A549 (cell line): ENCODE results near the gene NDUFA8. TPM values are rescaled to one million over a fixed set of nuclear protein-coding genes. Genes with fewer than 3 reads are reported as not detected.

Experiments used
- ATAC-seq, 2 experiments: fragments of 200-7000 bp in 1 of 2; fragments of >200 bp in 1 of 2; cut with Nextera tagmentation in 1 of 2; cut with Tn5 transposase in 1 of 2; 3 replicates each; pipeline versions ENCODE4 v1.8.0 to v1.9.1; 2018 to 2020; ENCODE audit warnings: mild to moderate bottlenecking in 1 of 2, moderate library complexity in 1 of 2
- CTCF ChIA-PET: fragments of 300-600 bp; sonication (Branson Sonifier 250); formaldehyde crosslinking; extraction: SDS; loops from one replicate; lab custom pipeline; 2021; ENCODE audit warnings: antibody characterized with exemption, inconsistent platforms; lab: Yijun Ruan, JAX
- POLR2A ChIA-PET: fragments of 350-600 bp; formaldehyde crosslinking; extraction: SDS; loops from one replicate; lab custom pipeline; 2021; ENCODE audit warnings: antibody characterized with exemption, inconsistent platforms; lab: Yijun Ruan, JAX
- DNase-seq, 2 experiments: peaks; one replicate each; pipeline versions ENCODE4 v3.0.0 to v3.0.0-alpha.2; 2011 to 2016; ENCODE audit warnings: low read depth in 1 of 2, low spot score in 1 of 2
- FAIRE-seq: peaks from 2 replicates; lab custom pipeline; 2011; peaks lifted over from hg19 to GRCh38; lab: Jason Lieb, UNC
- H3K27ac ChIP-seq, 2 experiments: fragments of >200 bp; sonication (Bioruptor Twin); formaldehyde crosslinking; 3 replicates each; pipeline ENCODE4 v1.5.1; 2016 to 2017
- H3K4me1 ChIP-seq: fragments of >200 bp; sonication (Bioruptor Twin); formaldehyde crosslinking; 3 replicates; pipeline ENCODE4 v1.6.1; 2016
- H3K4me2 ChIP-seq: fragments of >200 bp; sonication (Bioruptor Twin); formaldehyde crosslinking; 3 replicates; pipeline ENCODE4 v1.6.1; 2016
- H3K4me3 ChIP-seq: fragments of >200 bp; sonication (Bioruptor Twin); formaldehyde crosslinking; 3 replicates; pipeline ENCODE4 v1.5.1; 2016
- H3K9me3 ChIP-seq: fragments of >200 bp; sonication (Bioruptor Twin); formaldehyde crosslinking; 3 replicates; pipeline ENCODE4 v1.6.1; 2016
- CTCF ChIP-seq: fragments of >200 bp; sonication (Bioruptor Twin); formaldehyde crosslinking; IDR thresholded peaks from 3 replicates; pipeline ENCODE4 v1.5.1; 2016
- HDAC2 ChIP-seq: fragments of 200-600 bp; sonication (generic); IDR thresholded peaks from 2 replicates; pipeline ENCODE4 v1.6.1; 2016
- JUNB ChIP-seq: fragments of >200 bp; sonication (Bioruptor Twin); formaldehyde crosslinking; IDR thresholded peaks from 2 replicates; pipeline ENCODE4 v1.6.1; 2016
- MAX ChIP-seq: IDR thresholded peaks from 2 replicates; pipeline ENCODE4 v1.6.1; 2012
- NPAS2 ChIP-seq: fragments of 250-450 bp; sonication (Bioruptor Pico); IDR thresholded peaks from 2 replicates; pipeline ENCODE4 v1.8.0; 2022; ENCODE audit warnings: mild to moderate bottlenecking, moderate library complexity, borderline replicate concordance
- NR3C1 ChIP-seq: fragments of >200 bp; sonication (Bioruptor Twin); formaldehyde crosslinking; IDR thresholded peaks from 3 replicates; pipeline ENCODE4 v1.6.1; 2017
- POLR2A ChIP-seq: IDR thresholded peaks from 2 replicates; pipeline ENCODE4 v1.6.1; 2012; ENCODE audit warnings: mild to moderate bottlenecking, low read length
- RAD21 ChIP-seq, 2 experiments: fragments of >200 bp in 1 of 2; sonication (Bioruptor Twin) in 1 of 2; formaldehyde crosslinking in 1 of 2; IDR thresholded peaks in 1 of 2; conservative IDR thresholded peaks in 1 of 2; 2 replicates in 1 of 2; 3 replicates in 1 of 2; pipeline ENCODE4 v1.6.1; 2012 to 2018; ENCODE audit warnings: inconsistent platforms in 1 of 2
- RARB ChIP-seq: fragments of 250-450 bp; sonication (Bioruptor Pico); IDR thresholded peaks from 2 replicates; pipeline ENCODE4 v1.8.0; 2021; ENCODE audit warnings: mild to moderate bottlenecking, moderate library complexity
- RCOR1 ChIP-seq: fragments of 150-350 bp; IDR thresholded peaks from 2 replicates; pipeline ENCODE4 v1.6.1; 2014; ENCODE audit warnings: antibody characterized with exemption, low read length, low read depth
- RNF2 ChIP-seq: fragments of 200-600 bp; sonication (generic); IDR thresholded peaks from 2 replicates; pipeline ENCODE4 v1.6.1; 2016; ENCODE audit warnings: low read depth, mild to moderate bottlenecking, antibody characterized with exemption, moderate library complexity, borderline replicate concordance
- SMC3 ChIP-seq: fragments of >200 bp; sonication (Bioruptor Twin); formaldehyde crosslinking; IDR thresholded peaks from 3 replicates; pipeline ENCODE4 v1.6.1; 2018; ENCODE audit warnings: inconsistent platforms
- TP53 ChIP-seq: fragments of 250-450 bp; sonication (Bioruptor Pico); IDR thresholded peaks from 2 replicates; pipeline ENCODE4 v1.5.0; 2021; ENCODE audit warnings: mild to moderate bottlenecking, moderate library complexity
- ZC3H11A ChIP-seq: fragments of 450-650 bp; IDR thresholded peaks from 2 replicates; pipeline ENCODE4 v1.6.1; 2014; ENCODE audit warnings: antibody characterized with exemption, mild to moderate bottlenecking
- WGBS: methylation state at CpG from one replicate; pipeline ENCODE4 v1.1.6; 2017; ENCODE audit errors: missing lambda C conversion rate; 5-methylcytosine and 5-hydroxymethylcytosine counted together
- polyA plus RNA-seq, 4 experiments: library from polyadenylated mRNA; depleted of rRNA in 3 of 4; stranded (reverse); fragments of >200 nt; fragmentation: RNase III in 1 of 4; extraction: RNeasy Plus Mini Kit Qiagen cat#74134 plus additional on column Dnase treatment in 1 of 4; gene quantifications; 2 replicates in 3 of 4; 3 replicates in 1 of 4; pipeline ENCODE4 v1.2.3, GENCODE V29; 2011 to 2017

The NDUFA8 gene
- polyA plus RNA-seq, 2 of the 4 experiments (the other 2 are of a cell fraction): 120 to 145 TPM

DNA sequence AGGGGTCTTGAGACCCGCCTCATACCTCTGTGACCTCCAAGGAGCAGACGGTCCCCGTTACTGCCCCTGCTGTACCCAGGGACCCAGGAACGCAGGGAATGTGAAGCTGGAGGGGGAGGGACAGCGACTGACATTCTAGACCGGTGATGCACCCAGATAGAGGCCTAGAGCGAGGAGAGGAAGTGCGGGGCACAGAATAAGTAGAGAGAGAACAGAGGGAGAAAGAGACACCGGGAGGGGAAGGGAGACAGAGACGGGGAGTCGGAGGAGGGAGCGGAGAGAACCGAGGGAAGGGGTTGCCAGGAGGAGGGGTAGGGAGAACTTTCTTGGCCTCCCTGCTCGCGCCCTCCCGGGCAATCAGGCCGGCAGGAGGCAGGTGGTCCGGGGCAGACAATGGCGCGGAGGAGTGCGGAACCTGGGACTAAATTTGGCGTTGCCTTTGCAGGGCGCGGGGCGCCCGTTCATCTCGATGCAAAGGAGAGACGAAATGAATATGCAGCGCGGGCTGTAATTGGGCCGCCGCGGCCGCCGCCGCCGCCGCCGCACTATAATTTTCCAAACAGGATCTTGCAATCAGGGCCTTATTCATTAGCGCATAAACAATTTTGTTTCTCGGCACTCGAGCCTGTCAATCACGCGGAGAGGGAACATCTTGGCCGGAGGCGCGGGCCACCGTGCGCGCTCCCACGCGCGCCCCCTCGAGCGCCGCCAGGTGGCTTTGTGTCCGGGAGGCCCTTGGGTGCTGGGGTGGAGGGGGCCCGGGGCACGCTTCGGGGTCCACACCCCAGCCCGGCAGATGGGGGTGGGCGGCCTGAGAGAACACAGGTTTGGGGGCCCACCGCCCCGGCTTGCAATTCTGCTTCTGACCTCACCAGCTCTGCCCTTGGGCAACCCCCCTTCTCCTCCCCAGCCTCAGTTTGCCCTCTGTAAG, 33.0 kb downstream of the NDUFA8 start:
- ATAC-seq: peak in 1 of 2 experiments; percentile 2; a peak in 1 of 6 replicates
- H3K27ac ChIP-seq: peak overlapping the region in 1 of 2 experiments; percentile 38; a peak in 2 of 6 replicates
- TF ChIP-seq HDAC2 (no peak), MAX (no peak), SMC3 (no peak), POLR2A (no peak), JUNB (no peak), RNF2 (no peak), ZC3H11A (no peak), CTCF (no peak), NPAS2 (CRISPR knock-in tag) (no peak)
- TF ChIP-seq, all 56 proteins: peak for 0
- Histone ChIP-seq H3K4me2 (peak overlapping the region; percentile 24; the same call in 1 of the 3 replicates), H3K4me3 (no peak overlapping the region), H3K9me3 (no peaks in the 10 kb centered on the region), H3K4me1 (peaks cover 10% of the 10 kb centered on the region; the same call in 2 of the 3 replicates)
- DNase-seq (no peak), FAIRE-seq (no peak)
- 83% methylated on average over 59 of the region's 64 CpGs for WGBS
- POLR2A ChIA-PET: interaction anchor here (2.1 kb wide), 1 partner anchor 138 kb away, joined by 8 read pairs; the partner anchor contains the start of genes MRRF and RBM18
- CTCF ChIA-PET: interaction anchor here (0.6 to 20.3 kb wide), 33 partner anchors 8 to 696 kb away, joined by 3 to 541 read pairs (median 5); partner anchors contain the start of genes MORN5, MRRF, NDUFA8 and RBM18

- ATAC-seq: peak; percentile 18 to 40; a peak in 5 of 6 replicates
- peak in 1 of 2 experiments; percentile 23 for DNase-seq
- CTCF ChIA-PET: interaction anchor here (0.7 to 20.3 kb wide), 45 partner anchors 9 to 697 kb away, joined by 3 to 541 read pairs (median 5); partner anchors contain the start of genes MORN5, MRRF, NDUFA8 and RBM18
- no peak for FAIRE-seq
- POLR2A ChIA-PET: interaction anchor here (2.1 kb wide), 1 partner anchor 139 kb away, joined by 8 read pairs; the partner anchor contains the start of genes MRRF and RBM18
- 70% methylated on average over 18 of the region's 21 CpGs for WGBS
- no peaks in the 10 kb centered on the region for H3K9me3 ChIP-seq
- H3K27ac ChIP-seq: peak overlapping the region; percentile 7 to 38; a peak in 3 of 6 replicates
- H3K4me2 ChIP-seq: peak overlapping the region; percentile 24; the same call in 1 of the 3 replicates
- peaks cover 10% of the 10 kb centered on the region; the same call in 2 of the 3 replicates for H3K4me1 ChIP-seq
- no peak overlapping the region for H3K4me3 ChIP-seq
- TF ChIP-seq RCOR1 (no peak), NR3C1 (no peak), TP53 (CRISPR knock-in tag) (no peak)
These were observed 33.9 kb downstream of the NDUFA8 start for GRCh38 chr9:122125509-122126330.

DNA sequence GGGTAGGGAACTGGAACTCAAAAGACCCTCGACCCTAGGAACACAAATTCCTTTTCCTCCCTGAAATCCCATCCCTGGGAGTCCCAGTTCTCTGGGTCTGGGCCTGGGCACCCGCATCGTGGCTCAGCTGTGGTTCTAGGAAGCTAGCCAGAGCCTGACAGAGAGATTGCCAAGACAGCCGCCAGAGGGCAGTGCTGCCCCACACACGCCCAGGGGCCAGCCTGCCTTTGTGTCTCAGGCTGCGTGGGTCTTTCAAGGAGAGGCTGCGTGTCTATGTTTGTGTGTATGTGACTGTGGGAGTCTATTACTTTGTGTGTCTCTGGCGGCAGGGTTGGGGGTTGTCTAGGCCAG, 34.4 kb downstream of the NDUFA8 start:
- DNase-seq (peak; percentile 71 to 87), FAIRE-seq (peak; percentile 84), ATAC-seq (peak; percentile 83 to 91)
- Histone ChIP-seq H3K27ac (peak overlapping the region; percentile 7 to 38; a peak in 2 of 6 replicates), H3K9me3 (no peaks in the 10 kb centered on the region), H3K4me3 (no peak overlapping the region), H3K4me2 (peak overlapping the region; percentile 2; the same call in 1 of the 3 replicates), H3K4me1 (peaks cover 10% of the 10 kb centered on the region; the same call in 2 of the 3 replicates)
- TF ChIP-seq CTCF (peak; percentile 95), RAD21 (conservative IDR thresholded peaks at IDR 0.05 in 1 of 2, IDR thresholded peaks at IDR 0.05 in 1 of 2) (peak; percentile 97 to 98), SMC3 (peak; percentile 97), RARB (CRISPR knock-in tag) (no peak)
- 9% methylated on average over 7 of the region's 8 CpGs for WGBS
- ChIA-PET POLR2A (interaction anchor here (2.1 kb wide), 1 partner anchor 139 kb away, joined by 8 read pairs; the partner anchor contains the start of genes MRRF and RBM18), CTCF (interaction anchor here (0.6 to 20.3 kb wide), 52 partner anchors 9 to 698 kb away, joined by 3 to 541 read pairs (median 5); partner anchors contain the start of genes MORN5, MRRF, NDUFA8 and RBM18)
